NT2/D1 (cell line): Measurements from ENCODE around the gene KRT26.

Experiments
- SUZ12 ChIP-seq: IDR thresholded peaks from 2 replicates; pipeline ENCODE4 v1.6.1; 2011; ENCODE audit not compliant: insufficient read length, insufficient read depth; ENCODE audit errors: extremely low read depth
- YY1 ChIP-seq: IDR thresholded peaks from 2 replicates; pipeline ENCODE4 v1.6.1; 2011; ENCODE audit not compliant: insufficient read length, insufficient read depth

DNA sequence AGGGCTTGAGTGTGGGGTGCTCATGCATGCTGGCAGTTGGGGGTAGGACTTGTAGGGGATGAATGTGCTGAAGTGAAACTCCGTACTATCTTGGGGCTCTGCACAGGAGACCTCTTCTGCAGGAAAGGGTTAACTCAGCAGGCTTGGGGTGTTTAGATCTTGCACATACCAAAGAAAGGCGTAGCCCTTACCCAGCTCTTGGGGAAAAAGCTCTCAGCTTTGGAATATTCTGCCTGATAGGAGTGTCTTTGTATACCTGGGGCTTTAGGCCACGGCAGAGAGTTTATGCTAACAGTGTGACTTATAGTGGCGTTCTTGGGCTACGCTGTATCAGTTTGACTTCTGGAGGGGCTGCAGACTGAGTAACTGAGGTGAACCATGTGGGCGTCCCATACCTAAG, 38.0 kb downstream of the KRT26 start:
- TF ChIP-seq SUZ12 = no peak
- no peak for TF ChIP-seq YY1
